ENCODE data around the gene DDX20.

DDX20 gene

DNA sequence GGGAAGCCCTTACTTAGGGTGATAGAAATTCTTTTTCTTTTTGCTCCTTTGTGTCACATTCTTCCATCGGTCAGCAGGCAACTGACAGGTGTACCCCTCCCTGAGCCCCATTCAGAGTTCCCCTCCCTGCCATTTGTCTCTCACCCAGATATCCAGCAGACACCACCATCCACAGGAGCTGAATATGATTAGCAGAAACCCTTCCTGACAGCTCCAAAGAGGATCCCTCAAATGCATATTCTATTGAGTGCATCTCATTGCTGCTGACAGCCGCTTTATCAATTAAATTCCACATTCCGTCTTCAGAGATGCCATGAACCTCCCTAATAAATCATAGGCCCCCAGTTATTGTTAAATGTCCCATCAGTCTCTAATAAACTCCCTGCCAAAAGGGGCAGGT is 6.1 kb upstream of the DDX20 start:
- DNase-seq = no peak

DNA sequence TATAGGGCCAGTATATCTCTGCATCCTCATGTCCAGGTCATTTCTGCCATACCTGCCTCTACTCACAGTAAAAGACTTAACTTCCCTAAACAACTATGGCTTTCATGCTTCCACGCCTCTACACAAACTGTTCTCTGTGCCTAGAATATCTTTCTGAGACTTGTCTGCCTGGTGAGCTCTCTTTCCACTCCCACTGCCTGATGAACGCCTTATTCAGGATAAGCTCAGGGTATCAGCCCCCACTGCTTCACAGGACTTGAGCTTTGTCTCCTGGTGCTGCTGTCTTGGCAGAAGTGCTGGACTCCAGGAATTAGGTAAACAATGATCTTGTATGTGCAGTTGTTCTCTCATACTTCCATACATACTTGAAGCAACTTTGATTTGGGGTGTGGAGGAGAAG is 4.8 kb upstream of the DDX20 start:
- no peak for DNase-seq

- no peak for DNase-seq
Measured at GRCh38 chr1:111751906-111752575, 3.7 kb upstream of the DDX20 start.

GRCh38 chr1:111754984-111755330 is 744 bp upstream of the DDX20 start:
- DNase-seq = peak; percentile 76

- DNase-seq = no peak
Measured at GRCh38 chr1:111756124-111756513, 418 bp downstream of the DDX20 start.

GRCh38 chr1:111758373-111758772 is 2.7 kb downstream of the DDX20 start:
- no peak for DNase-seq

GRCh38 chr1:111761717-111762116 is 6.0 kb downstream of the DDX20 start:
- DNase-seq = no peak

DNA sequence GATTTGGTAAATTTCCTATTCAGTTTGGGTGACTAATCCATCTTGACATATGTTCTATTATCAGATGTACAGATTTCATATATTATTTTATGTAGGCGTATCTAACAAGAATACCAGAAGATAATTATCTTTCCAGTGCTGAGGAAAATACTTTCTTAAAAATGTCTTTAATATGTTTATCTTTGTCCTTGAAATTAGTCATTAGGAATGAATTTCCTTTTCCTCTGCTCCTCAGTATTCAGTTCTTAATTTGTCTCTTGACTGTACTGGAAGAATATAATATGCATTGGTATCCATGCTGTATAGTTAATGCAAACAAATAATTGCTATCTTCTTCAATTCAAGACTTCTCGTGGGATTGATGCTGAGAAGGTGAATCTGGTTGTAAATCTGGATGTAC is 6.6 kb downstream of the DDX20 start:
- DNase-seq = no peak

- no peak for DNase-seq
Measured at GRCh38 chr1:111768023-111768422, 12.3 kb downstream of the DDX20 start.

DNA sequence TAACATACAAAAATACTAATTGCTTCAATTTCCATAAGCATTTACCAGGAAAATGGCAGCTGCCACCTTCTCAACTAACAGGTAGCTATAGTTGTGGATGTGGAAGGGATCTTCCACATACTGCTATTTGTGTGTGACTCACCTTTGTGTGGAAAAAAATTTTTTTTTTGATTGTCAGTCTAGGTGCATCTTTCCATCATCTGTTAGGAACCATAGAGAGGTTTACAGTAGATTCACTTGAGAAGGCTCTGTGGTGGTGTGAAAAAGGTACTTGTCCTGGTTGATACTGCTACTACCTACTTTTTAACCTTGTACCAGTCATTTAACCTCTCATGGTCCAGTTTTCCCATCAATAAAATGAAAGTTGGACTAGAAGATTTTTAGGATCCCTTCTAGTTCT is 12.9 kb downstream of the DDX20 start:
- DNase-seq = no peak

- peak; percentile 67 for DNase-seq
Measured at GRCh38 chr1:111769517-111770146, 13.9 kb downstream of the DDX20 start.

DNA sequence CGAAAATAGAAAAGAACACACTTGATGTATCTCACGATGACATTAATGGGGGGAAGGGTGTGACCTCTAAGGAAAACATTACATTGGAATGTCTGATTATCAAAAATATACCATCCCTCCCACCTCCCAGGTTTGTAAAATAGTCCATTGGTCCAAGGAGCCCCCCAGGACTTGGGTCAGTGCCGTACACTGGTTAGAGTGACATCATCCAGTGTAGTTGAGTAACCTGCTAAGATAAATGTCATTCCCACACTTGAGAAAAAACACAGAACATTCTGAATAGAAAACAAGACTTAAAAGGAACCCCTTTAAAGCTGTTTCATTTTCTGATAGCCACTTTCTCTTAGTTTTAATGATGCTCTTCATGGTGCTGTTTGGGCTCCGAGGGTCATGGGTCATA is 15.2 kb downstream of the DDX20 start:
- DNase-seq = no peak

- DNase-seq = no peak
Measured at GRCh38 chr1:111775966-111776365, 20.3 kb downstream of the DDX20 start.

GRCh38 chr1:111776391-111776790 is 20.7 kb downstream of the DDX20 start:
- DNase-seq = no peak

- no peak for DNase-seq
Measured at GRCh38 chr1:111776861-111777260, 21.2 kb downstream of the DDX20 start.

DNA sequence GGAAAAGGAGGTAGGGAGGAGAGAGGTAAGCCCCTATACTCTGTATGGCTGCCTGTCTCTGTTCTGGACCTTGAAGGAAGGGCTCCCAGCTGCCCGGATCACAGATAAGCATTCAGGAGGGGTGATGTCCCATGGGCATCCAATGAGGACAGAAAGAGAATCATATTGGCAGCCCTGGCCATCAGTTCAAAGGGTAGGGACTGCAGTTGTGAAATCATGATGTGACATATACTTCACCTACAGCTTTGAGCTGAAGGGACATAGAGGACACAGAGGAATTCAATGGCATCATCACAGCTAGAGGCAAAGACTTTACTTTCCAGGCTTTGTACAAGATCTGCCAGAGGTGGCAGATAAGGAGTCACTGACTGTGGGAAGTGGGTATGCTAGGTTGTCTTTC is 21.6 kb downstream of the DDX20 start:
- DNase-seq = no peak

- no peak for DNase-seq
Measured at GRCh38 chr1:111778066-111778465, 22.4 kb downstream of the DDX20 start.

GRCh38 chr1:111778541-111779051 is 22.9 kb downstream of the DDX20 start:
- DNase-seq = no peak

DNA sequence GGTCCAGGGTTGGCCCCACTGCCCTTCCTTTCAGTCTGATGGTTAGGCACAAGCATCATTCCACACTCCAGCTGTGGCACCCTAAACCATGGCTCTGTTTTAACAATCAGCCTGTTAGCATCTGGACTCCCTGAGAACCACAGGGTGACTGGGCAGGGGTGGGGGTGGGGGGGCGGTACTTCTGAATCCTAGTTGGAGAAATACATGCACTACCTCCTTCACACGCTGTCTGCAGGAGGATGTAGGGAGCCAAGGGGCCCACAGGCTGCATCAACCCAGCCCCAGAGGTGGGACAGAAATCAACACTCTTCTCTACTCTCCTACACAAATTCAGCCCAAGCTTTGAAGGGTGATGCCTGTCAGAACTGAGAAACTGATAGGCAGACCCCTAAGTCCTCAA is 23.8 kb downstream of the DDX20 start:
- DNase-seq = no peak

- no peak for DNase-seq
Measured at GRCh38 chr1:111784273-111784901, 28.7 kb downstream of the DDX20 start.

- DNase-seq = no peak
Measured at GRCh38 chr1:111786669-111787207, 31.0 kb downstream of the DDX20 start.

GRCh38 chr1:111789142-111789541 is 33.4 kb downstream of the DDX20 start:
- no peak for DNase-seq

DNA sequence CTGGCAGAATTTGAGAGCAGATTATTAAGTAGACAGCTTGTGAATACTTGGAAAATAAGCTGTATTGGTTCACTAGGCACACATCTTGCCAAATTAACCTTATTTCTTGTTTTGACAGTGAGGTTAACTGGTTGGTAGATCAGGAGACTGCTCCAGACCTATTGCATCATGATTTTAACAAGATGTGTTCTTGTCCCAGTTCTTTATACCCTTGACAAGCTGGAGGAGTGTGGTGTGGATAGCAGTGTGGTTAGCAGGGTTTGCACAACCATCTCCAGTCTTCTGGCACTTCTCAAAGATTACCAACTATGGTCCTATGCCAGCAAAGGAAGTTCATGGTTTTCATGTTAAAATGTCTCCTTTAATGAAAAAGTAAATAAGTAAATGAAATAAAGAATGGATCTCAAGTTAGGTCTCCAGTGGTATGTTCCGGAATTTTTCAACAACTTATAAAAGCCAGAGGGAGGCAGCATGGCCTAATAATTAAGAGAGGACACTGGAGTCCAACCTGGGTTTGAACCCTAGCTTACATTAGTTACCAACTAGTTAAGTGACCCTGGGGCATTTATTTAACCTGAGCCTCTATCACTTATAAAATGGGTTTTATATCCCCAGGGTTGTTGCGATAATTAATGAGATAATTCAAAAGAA is 34.1 kb downstream of the DDX20 start:
- DNase-seq = no peak

- DNase-seq = no peak
Measured at GRCh38 chr1:111791776-111792175, 36.1 kb downstream of the DDX20 start.

Data from activated effector memory CD4-positive, alpha-beta T cell treated with anti-CD3 and anti-CD28 coated beads, Interleukin-2, amount 50 U/mL, for 16 hours (primary cell).